ENCODE data around the gene PER3. TPM values are rescaled to one million over a fixed set of nuclear protein-coding genes. Genes with fewer than 3 reads are reported as not detected.

The PER3 gene
- total and polyA plus RNA-seq, 2 of the 8 experiments (the other 6 are each of a cell fraction or from before 2014, with no cell fraction given): 8.3 to 9.3 TPM

- TF ChIP-seq NRF1 (IDR thresholded peaks at IDR 0.05; ENCODE audit: low read depth, low read length): no peak
- TF ChIP-seq SRF (IDR thresholded peaks at IDR 0.05; ENCODE audit: low read depth, low read length): no peak
- TF ChIP-seq E2F6 (IDR thresholded peaks at IDR 0.05): no peak
- TF ChIP-seq SUZ12 (IDR thresholded peaks at IDR 0.05; ENCODE audit: low read length): no peak
- TF ChIP-seq KDM1A (IDR thresholded peaks at IDR 0.05; ENCODE audit: borderline replicate concordance, low read length): no peak
- no peak for TF ChIP-seq CHD7 (IDR thresholded peaks at IDR 0.05; ENCODE audit: insufficient replicate concordance, low read length)
These were observed 102.3 kb downstream of the PER3 start (continued) for GRCh38 chr1:7886405-7886745.

All from H1 (cell line).